T-helper 1 cell treated with Interleukin-12 subunit alpha and Interleukin-12 subunit beta and Interleukin-4 antibody, amounts not matched to agents 30 ng/mL and 1 ng/mL, for 36 hours (primary cell): ENCODE measurements around the gene NCAPD3. TPM values are rescaled to one million over a fixed set of nuclear protein-coding genes. Genes with fewer than 3 reads are reported as not detected.
"Not testable (repeated sequence)": the region's sequence is repeated elsewhere in the genome, so short reads cannot be mapped to it uniquely, and the experiment has no call there.

Experiments used
- intact Hi-C: fragments of 100-400 bp; cut with micrococcal nuclease; formaldehyde crosslinking; loops from one replicate; pipeline ENCODE4 v1.15.1; 2024
- total RNA-seq: library from RNA; stranded (reverse); gene quantifications from 2 replicates; pipeline ENCODE4 v1.2.3, GENCODE V29; 2022

Gene NCAPD3, protein sequence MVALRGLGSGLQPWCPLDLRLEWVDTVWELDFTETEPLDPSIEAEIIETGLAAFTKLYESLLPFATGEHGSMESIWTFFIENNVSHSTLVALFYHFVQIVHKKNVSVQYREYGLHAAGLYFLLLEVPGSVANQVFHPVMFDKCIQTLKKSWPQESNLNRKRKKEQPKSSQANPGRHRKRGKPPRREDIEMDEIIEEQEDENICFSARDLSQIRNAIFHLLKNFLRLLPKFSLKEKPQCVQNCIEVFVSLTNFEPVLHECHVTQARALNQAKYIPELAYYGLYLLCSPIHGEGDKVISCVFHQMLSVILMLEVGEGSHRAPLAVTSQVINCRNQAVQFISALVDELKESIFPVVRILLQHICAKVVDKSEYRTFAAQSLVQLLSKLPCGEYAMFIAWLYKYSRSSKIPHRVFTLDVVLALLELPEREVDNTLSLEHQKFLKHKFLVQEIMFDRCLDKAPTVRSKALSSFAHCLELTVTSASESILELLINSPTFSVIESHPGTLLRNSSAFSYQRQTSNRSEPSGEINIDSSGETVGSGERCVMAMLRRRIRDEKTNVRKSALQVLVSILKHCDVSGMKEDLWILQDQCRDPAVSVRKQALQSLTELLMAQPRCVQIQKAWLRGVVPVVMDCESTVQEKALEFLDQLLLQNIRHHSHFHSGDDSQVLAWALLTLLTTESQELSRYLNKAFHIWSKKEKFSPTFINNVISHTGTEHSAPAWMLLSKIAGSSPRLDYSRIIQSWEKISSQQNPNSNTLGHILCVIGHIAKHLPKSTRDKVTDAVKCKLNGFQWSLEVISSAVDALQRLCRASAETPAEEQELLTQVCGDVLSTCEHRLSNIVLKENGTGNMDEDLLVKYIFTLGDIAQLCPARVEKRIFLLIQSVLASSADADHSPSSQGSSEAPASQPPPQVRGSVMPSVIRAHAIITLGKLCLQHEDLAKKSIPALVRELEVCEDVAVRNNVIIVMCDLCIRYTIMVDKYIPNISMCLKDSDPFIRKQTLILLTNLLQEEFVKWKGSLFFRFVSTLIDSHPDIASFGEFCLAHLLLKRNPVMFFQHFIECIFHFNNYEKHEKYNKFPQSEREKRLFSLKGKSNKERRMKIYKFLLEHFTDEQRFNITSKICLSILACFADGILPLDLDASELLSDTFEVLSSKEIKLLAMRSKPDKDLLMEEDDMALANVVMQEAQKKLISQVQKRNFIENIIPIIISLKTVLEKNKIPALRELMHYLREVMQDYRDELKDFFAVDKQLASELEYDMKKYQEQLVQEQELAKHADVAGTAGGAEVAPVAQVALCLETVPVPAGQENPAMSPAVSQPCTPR (N-terminal part only)
- total RNA-seq = 85.9 and 89.5 TPM in 2 replicates

- intact Hi-C loops = loop anchor here (1.0 to 5.0 kb wide), 8 partner anchors 17 to 296 kb away; partner anchors contain the start of gene GLB1L3
These were observed at the start of gene NCAPD3, which contains the start of gene VPS26B for GRCh38 chr11:134223836-134224709. TSS of gene NCAPD3 (minus strand) at chr11:134223967. CDS start at chr11:134223926, 41 bp downstream. TSS of gene VPS26B (plus strand) at chr11:134224671. CDS start at chr11:134225123, 452 bp downstream.

- intact Hi-C loops = no loop called here
These were observed 49.5 kb upstream of the NCAPD3 start for GRCh38 chr11:134273317-134273712.

DNA sequence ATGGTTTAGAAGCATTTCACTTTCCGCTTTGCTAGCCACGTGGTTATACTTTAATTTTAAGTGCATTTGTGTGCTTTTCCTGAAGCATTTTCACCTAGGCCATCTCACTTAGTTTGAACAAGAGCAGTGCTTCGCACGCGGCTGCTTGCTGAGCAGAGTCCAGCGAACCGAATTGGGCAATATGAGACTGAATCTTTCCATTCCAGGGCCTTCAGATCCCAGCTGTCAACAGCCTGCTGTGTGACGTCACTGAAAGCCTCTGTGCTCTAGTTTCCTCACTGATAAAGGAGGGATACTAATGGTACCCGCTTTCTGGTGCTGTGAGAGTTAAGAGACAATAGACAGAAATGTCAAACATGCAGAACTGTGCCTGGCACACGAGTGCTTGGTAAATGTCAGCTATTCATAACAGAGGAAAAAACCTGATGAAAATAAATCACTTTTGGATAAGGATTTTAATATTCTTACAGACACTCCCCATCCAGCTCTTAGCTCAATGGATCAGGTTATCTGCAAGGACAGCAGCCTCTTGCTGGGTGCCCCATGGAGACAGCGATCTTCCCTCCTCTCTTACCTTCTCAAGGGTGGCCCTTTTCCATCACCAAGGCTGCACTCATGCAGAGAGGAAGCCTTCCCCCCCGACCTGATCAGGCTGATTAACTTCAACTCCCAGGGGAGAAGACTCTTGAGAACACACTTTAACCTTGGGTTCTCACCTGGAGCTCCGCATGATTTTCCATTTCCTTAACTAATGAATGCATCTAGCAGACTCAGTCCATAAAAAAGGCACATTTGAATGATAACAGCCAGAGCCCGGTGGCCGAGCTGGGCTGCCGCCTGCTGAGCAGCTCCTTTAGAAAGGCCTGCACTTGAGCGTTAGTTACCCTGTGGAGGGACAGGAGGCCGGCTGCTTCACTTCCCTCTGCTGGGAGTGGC lies 48.9 kb upstream of the NCAPD3 start:
- intact Hi-C loops = no loop called here

DNA sequence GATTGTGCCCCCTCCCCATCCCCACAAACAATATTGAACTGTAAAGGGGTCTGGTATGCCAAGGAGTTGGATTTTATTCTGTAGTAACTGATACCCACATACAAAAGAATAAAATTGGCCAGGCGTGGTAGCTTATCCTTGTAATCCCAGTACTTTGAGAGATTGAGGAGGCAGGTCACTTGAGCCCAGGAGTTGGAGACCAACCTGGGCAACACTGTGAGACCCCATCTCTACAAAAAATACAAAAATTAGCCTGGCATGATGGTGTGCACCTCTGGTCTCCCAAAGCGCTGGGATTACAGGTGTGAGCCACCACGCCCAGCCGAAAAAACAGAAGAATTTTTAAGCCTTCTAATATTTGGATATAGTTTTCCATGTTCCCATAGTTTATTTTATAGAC lies 48.2 kb upstream of the NCAPD3 start:
- intact Hi-C loops = no loop called here

DNA sequence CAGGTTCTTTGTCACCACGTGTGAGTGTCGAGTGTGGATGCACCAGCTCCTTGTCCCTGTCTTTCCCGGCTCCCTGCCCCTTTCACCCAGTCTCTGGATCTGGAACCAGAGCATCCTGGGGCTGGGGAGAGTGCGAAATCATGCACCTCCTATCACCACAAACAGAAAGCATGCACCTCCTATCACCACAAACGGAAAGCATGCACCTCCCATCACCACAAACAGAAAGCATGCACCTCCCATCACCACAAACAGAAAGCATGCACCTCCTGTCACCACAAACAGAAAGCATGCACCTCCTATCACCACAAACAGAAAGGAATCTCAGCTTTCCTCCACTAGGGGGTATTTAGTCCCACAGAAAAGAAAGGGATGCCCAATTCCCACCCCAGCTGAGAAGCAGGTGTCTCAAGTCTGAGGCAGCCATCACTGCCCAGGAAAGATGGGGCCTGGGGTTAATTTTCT lies 46.5 kb upstream of the NCAPD3 start:
- intact Hi-C loops = loop anchor here (1.0 kb wide), 2 partner anchors 17 to 45 kb away; partner anchors contain the start of genes ACAD8 and THYN1

- intact Hi-C loops = no loop called here
These were observed 44.2 kb upstream of the NCAPD3 start for GRCh38 chr11:134267966-134268365.

DNA sequence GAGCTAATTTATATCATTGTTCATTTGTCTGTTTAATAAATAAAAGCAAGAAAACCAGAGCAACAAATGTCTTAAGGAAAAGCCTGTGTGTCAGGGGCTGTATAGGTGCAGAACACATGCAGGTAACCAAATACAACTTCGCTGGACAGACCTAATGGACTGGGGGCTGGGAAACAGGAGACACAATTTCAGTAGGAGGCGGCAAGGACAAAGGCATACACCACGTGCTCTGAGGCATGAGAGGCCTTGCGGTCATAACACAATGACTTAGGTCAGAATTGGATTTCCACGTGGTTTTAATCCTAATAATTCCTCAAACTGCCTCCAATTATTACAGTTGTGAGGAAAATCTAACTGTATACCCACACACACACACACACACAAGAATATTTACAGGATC lies 43.7 kb upstream of the NCAPD3 start:
- intact Hi-C loops = no loop called here

DNA sequence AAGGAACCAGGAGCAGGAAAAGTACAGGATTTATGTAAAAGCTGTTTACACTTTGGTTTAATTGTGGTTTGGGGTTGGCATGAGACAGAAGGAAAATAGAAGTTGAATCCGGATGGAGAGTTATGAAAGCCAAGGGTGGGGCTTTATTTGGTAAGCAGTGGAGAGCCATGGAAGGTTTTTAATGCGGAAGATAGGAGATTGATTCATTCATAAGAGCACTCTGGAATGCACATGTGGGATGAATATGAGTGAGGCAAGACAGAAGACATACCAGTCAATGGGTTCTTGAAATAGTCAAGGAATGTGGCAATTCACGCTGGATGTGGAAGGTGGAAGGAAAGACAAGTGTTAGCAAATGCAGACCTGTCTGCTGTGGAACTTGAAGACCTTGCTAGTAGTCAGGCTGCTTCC lies 43.1 kb upstream of the NCAPD3 start:
- intact Hi-C loops = no loop called here

DNA sequence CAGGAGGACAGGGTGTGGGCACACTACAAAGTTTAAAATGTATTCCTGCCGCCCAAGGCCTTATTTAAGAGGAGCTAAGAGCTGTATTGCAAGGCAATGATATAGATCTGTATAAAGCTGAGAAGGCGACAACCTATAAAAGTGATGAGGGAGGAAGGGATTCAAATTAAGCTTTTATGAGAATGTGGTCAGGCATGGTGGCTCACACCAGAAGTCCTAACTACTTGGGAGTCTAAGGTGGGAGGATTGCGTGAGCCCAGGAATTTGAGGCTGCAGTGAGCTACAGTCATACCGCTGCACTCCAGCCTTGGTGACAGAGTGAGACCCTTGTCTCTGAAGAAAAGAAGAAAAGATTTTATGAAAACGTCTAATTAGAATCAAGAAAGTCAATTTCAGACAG lies 42.7 kb upstream of the NCAPD3 start:
- intact Hi-C loops = no loop called here

DNA sequence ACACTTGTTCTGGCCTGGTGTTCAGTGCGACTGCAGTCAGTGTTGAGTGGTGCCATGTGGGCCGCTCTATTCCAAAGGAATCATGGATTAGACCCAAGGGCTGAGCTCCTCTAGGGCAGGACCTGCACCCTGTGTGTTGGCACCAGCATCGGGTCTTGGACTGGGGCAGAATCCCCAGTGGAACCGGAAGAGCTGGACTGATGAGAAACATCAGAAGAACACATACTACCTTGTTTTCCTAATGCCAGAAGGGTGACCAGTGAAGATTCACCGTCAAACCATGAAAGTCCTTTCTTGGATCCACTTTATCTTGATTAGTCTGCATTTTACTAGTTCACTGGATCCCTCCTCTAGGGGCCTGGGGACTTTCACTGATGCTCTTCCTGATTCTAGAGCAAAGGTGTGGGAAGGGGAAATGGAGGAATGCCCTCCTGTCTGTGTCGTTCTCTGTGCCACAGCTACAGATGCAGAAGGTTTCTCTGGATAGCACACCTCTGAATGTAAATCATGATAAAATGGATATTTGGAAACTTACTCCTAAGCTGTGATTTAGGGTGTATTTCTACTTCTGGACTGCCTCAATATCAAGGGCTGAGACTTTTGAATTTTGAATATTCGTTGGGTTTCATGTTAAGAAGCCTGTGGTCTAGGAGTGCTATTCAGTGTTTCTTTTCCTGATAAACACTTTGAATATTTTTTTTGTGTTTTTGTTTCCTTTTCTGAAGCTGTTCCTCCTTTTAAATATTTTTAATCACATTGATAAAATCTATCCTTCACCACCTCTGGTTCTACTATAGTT lies 41.4 kb upstream of the NCAPD3 start:
- intact Hi-C loops = no loop called here

DNA sequence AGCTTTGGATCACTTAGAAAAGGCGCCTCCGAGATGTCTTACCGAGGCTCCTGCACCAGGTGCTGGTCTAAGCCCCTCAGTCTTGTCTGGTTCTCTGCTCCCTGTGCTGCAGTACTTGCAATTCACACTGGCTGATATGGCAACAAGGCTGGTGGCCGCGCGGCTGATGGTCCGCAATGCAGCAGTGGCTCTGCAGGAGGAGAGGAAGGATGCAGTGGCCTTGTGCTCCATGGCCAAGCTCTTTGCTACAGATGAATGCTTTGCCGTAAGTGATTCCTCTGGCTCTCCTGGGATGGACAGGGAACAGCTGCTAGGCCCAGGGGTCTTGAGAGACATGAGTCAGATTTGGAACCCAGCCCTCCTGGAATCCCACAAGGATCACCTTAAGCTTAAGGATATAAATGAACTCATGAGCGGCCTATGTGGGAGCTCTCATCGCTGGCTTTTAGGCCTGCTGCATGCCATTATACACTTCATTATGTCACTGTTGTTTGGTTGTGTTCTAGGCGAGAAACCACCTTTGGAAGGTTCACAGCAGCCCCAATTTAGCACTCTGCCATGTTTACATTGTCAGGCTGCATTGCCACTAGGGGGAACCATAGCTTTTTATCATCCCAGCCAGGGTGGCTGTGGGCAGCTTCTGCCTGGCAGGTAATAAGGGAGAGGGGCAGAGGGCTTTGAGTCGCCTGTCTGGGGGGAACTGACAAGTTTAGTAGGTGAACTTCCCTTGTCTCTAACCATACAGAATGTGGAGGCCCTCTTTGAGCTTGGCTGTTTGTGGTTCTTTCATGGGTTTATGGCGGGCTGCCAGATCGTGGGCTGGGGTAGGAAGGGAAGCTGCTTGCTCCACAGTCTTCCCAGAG lies 38.1 kb upstream of the NCAPD3 start:
- intact Hi-C loops = loop anchor here (1.0 kb wide), 3 partner anchors 9 to 98 kb away; partner anchors contain the start of genes ACAD8, GLB1L3 and THYN1

DNA sequence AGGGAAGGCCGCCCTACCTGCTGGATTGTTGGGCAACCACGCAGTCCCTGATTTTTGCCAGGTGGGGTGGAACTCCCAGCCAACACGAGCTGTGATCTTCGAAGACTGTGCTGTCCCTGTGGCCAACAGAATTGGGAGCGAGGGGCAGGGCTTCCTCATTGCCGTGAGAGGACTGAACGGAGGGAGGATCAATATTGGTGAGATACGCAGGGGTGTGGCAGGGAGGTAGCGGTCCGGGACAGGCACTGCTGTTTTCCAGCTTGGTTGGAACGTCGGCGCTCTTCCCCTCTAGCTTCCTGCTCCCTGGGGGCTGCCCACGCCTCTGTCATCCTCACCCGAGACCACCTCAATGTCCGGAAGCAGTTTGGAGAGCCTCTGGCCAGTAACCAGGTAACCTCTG lies 37.2 kb upstream of the NCAPD3 start:
- intact Hi-C loops = no loop called here

DNA sequence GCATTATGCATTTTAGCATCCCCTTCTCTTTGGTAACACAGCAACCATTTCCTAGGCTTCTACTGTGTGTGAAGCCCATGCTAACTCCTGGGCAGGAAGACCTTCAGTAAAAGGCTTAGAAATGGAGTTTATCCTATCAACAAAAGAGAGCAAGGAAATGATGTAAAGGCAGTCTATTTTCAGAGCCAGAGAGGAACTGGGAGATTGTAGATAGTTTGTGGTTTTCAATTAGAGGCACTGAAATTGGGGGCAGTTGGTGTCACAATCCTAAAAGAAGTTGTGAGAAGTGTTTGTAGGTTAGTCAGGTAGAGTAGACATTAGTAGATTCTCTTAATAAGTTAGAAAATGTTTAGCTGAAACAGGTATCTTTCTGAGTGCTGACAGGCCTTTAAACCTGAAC lies 36.7 kb upstream of the NCAPD3 start:
- intact Hi-C loops = no loop called here

- intact Hi-C loops = no loop called here
These were observed 34.8 kb upstream of the NCAPD3 start for GRCh38 chr11:134258577-134258976.

DNA sequence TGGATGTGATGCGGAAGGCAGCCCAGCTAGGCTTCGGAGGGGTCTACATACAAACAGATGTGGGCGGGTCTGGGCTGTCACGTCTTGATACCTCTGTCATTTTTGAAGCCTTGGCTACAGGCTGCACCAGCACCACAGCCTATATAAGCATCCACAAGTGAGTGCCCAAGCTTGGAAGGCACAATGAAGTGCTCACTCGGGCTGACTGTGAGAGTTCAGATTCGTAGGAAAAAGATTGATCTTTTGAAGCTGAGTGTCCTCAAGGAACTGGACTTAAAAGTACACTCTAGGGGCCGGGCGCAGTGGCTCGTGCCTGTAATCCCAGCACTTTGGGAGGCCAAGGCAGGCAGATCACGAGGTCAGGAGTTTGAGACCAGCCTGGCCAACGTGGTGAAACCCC lies 33.3 kb upstream of the NCAPD3 start:
- intact Hi-C loops = no loop called here

DNA sequence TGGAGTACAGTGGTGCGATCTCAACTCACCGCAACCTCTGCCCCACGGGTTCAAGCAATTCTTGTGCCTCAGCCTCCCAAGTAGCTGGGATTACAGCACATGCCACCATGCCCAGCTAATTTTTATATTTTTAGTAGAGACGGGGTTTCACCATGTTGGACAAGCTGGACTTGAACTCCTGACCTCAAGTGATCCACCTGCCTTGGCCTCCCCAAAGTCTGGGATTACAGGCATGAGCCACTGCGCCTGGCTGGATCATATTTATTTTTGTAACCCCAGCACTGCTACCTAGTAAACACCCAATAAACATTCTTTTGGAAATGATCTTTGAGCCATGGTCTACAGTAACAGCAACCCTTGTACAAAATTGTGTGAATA lies 31.4 kb upstream of the NCAPD3 start:
- intact Hi-C loops = not testable (repeated sequence)
